H1 (cell line): ENCODE measurements around the gene SMURF2. TPM values are rescaled to one million over a fixed set of nuclear protein-coding genes. Genes with fewer than 3 reads are reported as not detected.
A peak's percentile ranks its signal among the peaks of the same experiment; 100 is the strongest.

Experiments used
- CTCF ChIA-PET: fragments of 300-600 bp; sonication (Branson Sonifier 250); formaldehyde crosslinking; loops from one replicate; lab custom pipeline; 2021; ENCODE audit not compliant: partially characterized antibody; lab: Charles Lee
- POLR2A ChIA-PET: fragments of 300-600 bp; sonication (Branson Sonifier 250); formaldehyde crosslinking; loops from one replicate; lab custom pipeline; 2021; ENCODE audit warnings: inconsistent platforms; ENCODE audit not compliant: partially characterized antibody; lab: Charles Lee
- DNase-seq, 2 experiments: peaks; one replicate each; pipeline versions ENCODE4 v3.0.0 to v3.0.0-alpha.2; 2010 to 2022; ENCODE audit warnings: low spot score in 2 of 2, low read depth in 1 of 2, mixed read lengths in 1 of 2
- FAIRE-seq: peaks from 2 replicates; lab custom pipeline; 2011; peaks lifted over from hg19 to GRCh38; lab: Jason Lieb, UNC
- H2AFZ ChIP-seq: 2 replicates; pipeline ENCODE4 v1.8.1; 2012; ENCODE audit warnings: low read length, inconsistent platforms
- H2AK5ac ChIP-seq: 2 replicates; pipeline ENCODE4 v1.6.1; 2013; ENCODE audit warnings: low read depth, low read length
- H2BK120ac ChIP-seq: replicated peaks from 2 replicates; pipeline ENCODE3; 2013; ENCODE audit warnings: low read depth, low read length, inconsistent platforms
- H2BK12ac ChIP-seq: 2 replicates; pipeline ENCODE4 v1.6.1; 2013; ENCODE audit warnings: low read depth, low read length
- H2BK15ac ChIP-seq: 2 replicates; pipeline ENCODE4 v1.6.1; 2013; ENCODE audit warnings: low read length
- H2BK20ac ChIP-seq: 2 replicates; pipeline ENCODE4 v1.6.1; 2013; ENCODE audit warnings: low read length
- H2BK5ac ChIP-seq: 2 replicates; pipeline ENCODE4 v1.6.1; 2013; ENCODE audit warnings: low read depth, low read length
- H3K14ac ChIP-seq: 2 replicates; pipeline ENCODE4 v1.6.1; 2013; ENCODE audit warnings: inconsistent platforms; ENCODE audit not compliant: insufficient read length
- H3K18ac ChIP-seq: 2 replicates; pipeline ENCODE4 v1.6.1; 2013; ENCODE audit warnings: low read length; ENCODE audit errors: extremely low read depth
- H3K23ac ChIP-seq: 2 replicates; pipeline ENCODE4 v1.6.1; 2013; ENCODE audit warnings: inconsistent platforms; ENCODE audit not compliant: insufficient read length
- H3K23me2 ChIP-seq: 2 replicates; pipeline ENCODE4 v1.6.1; 2013; ENCODE audit warnings: low read depth, low read length
- H3K27ac ChIP-seq: 2 replicates; pipeline ENCODE4 v1.6.1; 2011; ENCODE audit warnings: low read depth, low read length, inconsistent platforms
- H3K27me3 ChIP-seq, 4 experiments: replicated peaks in 1 of 4; 1 replicate in 1 of 4; 2 replicates in 3 of 4; pipeline versions ENCODE4 v1.6.1 to v1.8.1; 2011 to 2013; ENCODE audit warnings: low read length in 3 of 4, mild to moderate bottlenecking in 3 of 4, inconsistent platforms in 2 of 4, mixed read lengths in 2 of 4, moderate library complexity in 1 of 4; ENCODE audit not compliant: control insufficient read depth in 3 of 4, insufficient read depth in 3 of 4; ENCODE audit errors: extremely low read depth in 1 of 4
- H3K36me3 ChIP-seq, 4 experiments: 2 replicates each; pipeline versions ENCODE4 v1.6.1 to v1.8.1; 2011 to 2013; ENCODE audit warnings: mild to moderate bottlenecking in 4 of 4, low read length in 3 of 4, moderate library complexity in 2 of 4, control low read depth in 1 of 4, inconsistent platforms in 1 of 4; ENCODE audit not compliant: insufficient read depth in 4 of 4, control insufficient read depth in 2 of 4
- H3K4ac ChIP-seq: replicated peaks from 2 replicates; pipeline ENCODE3; 2013; ENCODE audit warnings: low read length, low read depth, mixed read lengths, inconsistent platforms; ENCODE audit not compliant: insufficient read length
- H3K4me1 ChIP-seq, 4 experiments: replicated peaks in 1 of 4; 1 replicate in 1 of 4; 2 replicates in 3 of 4; pipeline versions ENCODE4 v1.6.1 to v1.8.1; 2011 to 2013; ENCODE audit warnings: low read length in 3 of 4, inconsistent platforms in 2 of 4, mixed read lengths in 1 of 4; ENCODE audit not compliant: insufficient read depth in 4 of 4, control insufficient read depth in 3 of 4
- H3K4me2 ChIP-seq, 2 experiments: 2 replicates each; pipeline versions ENCODE4 v1.6.1 to v1.8.1; 2011 to 2013; ENCODE audit warnings: low read depth in 2 of 2, low read length in 2 of 2, control low read depth in 1 of 2, inconsistent platforms in 1 of 2, mild to moderate bottlenecking in 1 of 2; ENCODE audit not compliant: insufficient read depth in 1 of 2
- H3K4me3 ChIP-seq, 4 experiments: fragments of 200-600, 300-600 bp in 1 of 4; sonication (generic), shearing (Covaris generic), sonication (Bioruptor Twin) in 1 of 4; 2 replicates each; pipeline versions ENCODE4 v1.5.1 to v1.8.1; 2011 to 2016; ENCODE audit warnings: low read length in 4 of 4, low read depth in 3 of 4, control low read depth in 2 of 4, inconsistent platforms in 2 of 4, mild to moderate bottlenecking in 2 of 4, mixed read lengths in 1 of 4, moderate library complexity in 1 of 4; ENCODE audit not compliant: insufficient read depth in 2 of 4; ENCODE audit errors: extremely low read depth in 1 of 4
- H3K56ac ChIP-seq: replicated peaks from 2 replicates; pipeline ENCODE3; 2013; ENCODE audit warnings: low read depth, mild to moderate bottlenecking, mixed read lengths, low read length, inconsistent platforms; ENCODE audit not compliant: insufficient read length
- H3K79me1 ChIP-seq: 2 replicates; pipeline ENCODE4 v1.6.1; 2013; ENCODE audit warnings: low read depth, low read length, control low read depth
- H3K79me2 ChIP-seq, 2 experiments: 2 replicates each; pipeline versions ENCODE4 v1.6.1 to v1.8.1; 2012 to 2013; ENCODE audit warnings: low read length in 2 of 2, mild to moderate bottlenecking in 2 of 2, inconsistent platforms in 1 of 2; ENCODE audit not compliant: insufficient read depth in 2 of 2, control insufficient read depth in 1 of 2
- H3K9ac ChIP-seq, 4 experiments: replicated peaks in 1 of 4; 1 replicate in 1 of 4; 2 replicates in 3 of 4; pipeline versions ENCODE4 v1.6.1 to v1.8.1; 2011 to 2013; ENCODE audit warnings: low read depth in 3 of 4, low read length in 3 of 4, control low read depth in 2 of 4, mild to moderate bottlenecking in 2 of 4, moderate library complexity in 2 of 4, inconsistent platforms in 1 of 4; ENCODE audit errors: extremely low read depth in 1 of 4
- H3K9me3 ChIP-seq, 2 experiments: 2 replicates each; pipeline versions ENCODE4 v1.6.1 to v1.8.1; 2012 to 2013; ENCODE audit warnings: mild to moderate bottlenecking in 2 of 2, moderate library complexity in 2 of 2, control low read depth in 1 of 2, inconsistent platforms in 1 of 2, low read depth in 1 of 2, low read length in 1 of 2, mixed read lengths in 1 of 2; ENCODE audit not compliant: insufficient read depth in 2 of 2
- H4K20me1 ChIP-seq, 2 experiments: replicated peaks in 1 of 2; 2 replicates each; pipeline versions ENCODE3 to v1.8.1; 2011 to 2013; ENCODE audit warnings: inconsistent platforms in 2 of 2, low read length in 2 of 2, mild to moderate bottlenecking in 1 of 2; ENCODE audit not compliant: insufficient read depth in 2 of 2, control insufficient read depth in 1 of 2
- H4K5ac ChIP-seq: 2 replicates; pipeline ENCODE4 v1.6.1; 2013; ENCODE audit warnings: low read length, low read depth, mixed read lengths, inconsistent platforms; ENCODE audit not compliant: insufficient read length
- H4K8ac ChIP-seq: 2 replicates; pipeline ENCODE4 v1.8.0; 2013; ENCODE audit warnings: mild to moderate bottlenecking, moderate library complexity, low read length, inconsistent platforms; ENCODE audit not compliant: insufficient read depth; ENCODE audit errors: extremely low read depth
- H4K91ac ChIP-seq: replicated peaks from 2 replicates; pipeline ENCODE3; 2013; ENCODE audit warnings: low read length, mixed read lengths, inconsistent platforms; ENCODE audit not compliant: insufficient read length
- CBX5 ChIP-seq: fragments of 300-800, 300-1000 bp; sonication (generic); IDR thresholded peaks from 2 replicates; pipeline ENCODE4 v1.7.1; 2016; ENCODE audit warnings: antibody characterized with exemption, low read length, low read depth
- JUND ChIP-seq: IDR thresholded peaks from 2 replicates; pipeline ENCODE4 v1.6.1; 2011; ENCODE audit warnings: mild to moderate bottlenecking, improper control_type of control experiment, low read length
- SIN3A ChIP-seq, 2 experiments: IDR thresholded peaks in 1 of 2; conservative IDR thresholded peaks in 1 of 2; 2 replicates each; pipeline ENCODE4 v1.6.1; 2011 to 2012; ENCODE audit warnings: low read length in 2 of 2, improper control_type of control experiment in 1 of 2, low read depth in 1 of 2, mild to moderate bottlenecking in 1 of 2
- WGBS, 2 experiments: shearing (Covaris generic) in 1 of 2; methylation state at CpG; one replicate each; pipeline versions ENCODE4 v1.1.6 to v1.1.7; 2013 to 2015; ENCODE audit warnings: low lambda C conversion rate in 2 of 2, mixed read lengths in 2 of 2, inconsistent platforms in 1 of 2, low coverage in 1 of 2, missing lambda C conversion rate in 1 of 2; ENCODE audit not compliant: insufficient replicate concordance in 2 of 2, insufficient coverage in 1 of 2, insufficient read length in 1 of 2; ENCODE audit errors: extremely low coverage in 1 of 2, missing lambda C conversion rate in 1 of 2; 5-methylcytosine and 5-hydroxymethylcytosine counted together
- polyA plus RNA-seq, 7 experiments: library from polyadenylated mRNA; depleted of rRNA in 3 of 7; stranded (reverse) in 5 of 7; unstranded in 2 of 7; fragments of >200 nt in 5 of 7; fragments of 200-250 nt in 2 of 7; gene quantifications; 1 replicate in 5 of 7; 2 replicates in 1 of 7; 4 replicates in 1 of 7; pipeline versions ENCODE4 v1.2.1 to v1.2.3, GENCODE V29; 2011 to 2013; ENCODE audit warnings: missing spikeins in 2 of 7, mixed read lengths in 2 of 7
- total RNA-seq: library from RNA; stranded (reverse); fragmentation: NEBNext Ultra II Directional; extraction: Animal tissue kit (Norgen Biotek cat#: 25700); gene quantifications from 2 replicates; pipeline ENCODE4 v1.2.1, GENCODE V29; 2021

SMURF2 gene
- total and polyA plus RNA-seq, 2 of the 8 experiments (the other 6 are each of a cell fraction or from before 2014, with no cell fraction given): 7.2 to 29.2 TPM

DNA sequence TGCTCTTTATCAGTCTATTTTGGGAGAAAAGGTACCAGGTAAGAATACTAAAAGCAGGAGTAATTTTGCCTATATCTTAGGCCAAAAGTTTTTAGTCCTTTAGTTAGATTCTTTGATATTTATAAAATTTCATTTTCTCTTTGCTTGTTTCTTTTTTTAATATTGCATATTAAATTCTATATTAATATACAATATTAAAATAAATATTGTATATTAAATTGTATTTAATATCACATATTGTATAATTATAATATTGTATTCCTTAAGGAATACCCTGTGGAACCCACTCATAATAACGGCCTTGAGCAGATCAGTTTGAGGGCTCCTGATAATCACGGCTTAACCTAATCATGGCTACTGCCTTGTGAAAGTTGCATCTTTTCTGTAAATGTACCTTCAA lies 153.4 kb downstream of the SMURF2 start:
- peak overlapping the region in 1 of 4 experiments; percentile 95; a peak in 3 of 8 replicates for H3K4me3 ChIP-seq
- no peak overlapping the region for H3K56ac ChIP-seq
- no peaks in the 10 kb centered on the region for H3K9me3 ChIP-seq
- no peak overlapping the region for H4K8ac ChIP-seq
- no peak for FAIRE-seq
- H3K79me1 ChIP-seq: no peaks in the 10 kb centered on the region
- H4K91ac ChIP-seq: no peak overlapping the region
- peaks cover 0 to 11% (median 2%) of the 10 kb centered on the region in 4 experiments; a peak in 5 of 7 replicates for H3K4me1 ChIP-seq
- H3K79me2 ChIP-seq: peaks cover 31 to 85% of the 10 kb centered on the region in 2 experiments
- no peak overlapping the region for H2BK5ac ChIP-seq
- H4K5ac ChIP-seq: no peak overlapping the region
- TF ChIP-seq SIN3A (conservative IDR thresholded peaks at IDR 0.05 in 1 of 2, IDR thresholded peaks at IDR 0.05 in 1 of 2; ENCODE audit: low read depth in 1 of 2, low read length in 2 of 2) (no peak), JUND (no peak), CBX5 (no peak)
- ChIA-PET CTCF (interaction anchor here (2.4 kb wide), 1 partner anchor 17 kb away, joined by 11 read pairs; no protein-coding TSS in a partner anchor), POLR2A (interaction anchor here (2.1 to 2.5 kb wide), 2 partner anchors 11 to 30 kb away, joined by 7 to 26 read pairs; partner anchors contain the start of gene POLG2)
- no peak for DNase-seq
- H2BK20ac ChIP-seq: no peak overlapping the region
- H3K14ac ChIP-seq: no peak overlapping the region
- no peak overlapping the region for H2BK12ac ChIP-seq
- H2BK15ac ChIP-seq: no peak overlapping the region
- H3K27ac ChIP-seq: no peak overlapping the region
- H3K23me2 ChIP-seq: peaks cover 4% of the 10 kb centered on the region; the same call in 1 of the 2 replicates
- 89% methylated on average over 2 of the region's 2 CpGs; no CpG with 5 or more reads in 1 of the 2 experiments for WGBS, 2 experiments
- H3K18ac ChIP-seq: no peak overlapping the region
- H2AK5ac ChIP-seq: no peak overlapping the region
- H3K4ac ChIP-seq: no peak overlapping the region
- H3K23ac ChIP-seq: no peak overlapping the region
- H3K9ac ChIP-seq: no peak overlapping the region
- H4K20me1 ChIP-seq: peaks cover 5 to 16% of the 10 kb centered on the region in 2 experiments
- no peak overlapping the region for H2AFZ ChIP-seq
- no peaks in the 10 kb centered on the region for H3K27me3 ChIP-seq
- peak overlapping the region; percentile 83 to 85 for H3K4me2 ChIP-seq
- H2BK120ac ChIP-seq: no peak overlapping the region
- H3K36me3 ChIP-seq: peaks cover 6 to 61% (median 30%) of the 10 kb centered on the region in 4 experiments
